AG04450 (cell line): ENCODE results near the gene SBSN. TPM values are rescaled to one million over a fixed set of nuclear protein-coding genes. Genes with fewer than 3 reads are reported as not detected.

Experiments used
- CTCF ChIA-PET: fragments of 300-600, 350-600 bp; formaldehyde crosslinking; extraction: SDS; loops from one replicate; lab custom pipeline; 2022; ENCODE audit warnings: antibody characterized with exemption, inconsistent platforms; lab: Charles Lee
- POLR2A ChIA-PET: fragments of 350-600 bp; formaldehyde crosslinking; extraction: SDS; loops from one replicate; lab custom pipeline; 2021; ENCODE audit warnings: antibody characterized with exemption, inconsistent platforms; lab: Yijun Ruan, JAX
- DNase-seq: peaks from one replicate; pipeline ENCODE4 v3.0.0-alpha.2; 2011; ENCODE audit warnings: low read depth, low spot score
- H3K27ac ChIP-seq: one replicate; pipeline ENCODE4 v1.5.1; 2012; ENCODE audit warnings: low read depth, low read length, control low read depth
- H3K27me3 ChIP-seq: one replicate; pipeline ENCODE4 v1.6.0; 2012; ENCODE audit warnings: low read length; ENCODE audit not compliant: control insufficient read depth, insufficient read depth
- H3K4me3 ChIP-seq: 2 replicates; pipeline ENCODE4 v1.5.1; 2011; ENCODE audit warnings: mild to moderate bottlenecking, low read depth, low read length, control low read depth
- H3K9me3 ChIP-seq: 2 replicates; pipeline ENCODE4 v1.5.1; 2012; ENCODE audit warnings: low read length; ENCODE audit not compliant: control insufficient read depth, insufficient read depth
- CTCF ChIP-seq: IDR thresholded peaks from 2 replicates; pipeline ENCODE4 v1.5.1; 2011; ENCODE audit warnings: low read depth, low read length, control low read depth, inconsistent platforms
- polyA plus RNA-seq: library from polyadenylated mRNA; depleted of rRNA; stranded (reverse); fragments of >200 nt; gene quantifications from 2 replicates; pipeline ENCODE4 v1.2.3, GENCODE V29; 2011

The SBSN gene
- polyA plus RNA-seq, 1 experiment = 1.8 TPM

- H3K27me3 ChIP-seq = peaks cover 7% of the 10 kb centered on the region
- no peak for DNase-seq
- no peak overlapping the region for H3K27ac ChIP-seq
- H3K4me3 ChIP-seq = peak overlapping the region; percentile 29
- CTCF ChIA-PET = interaction anchor here (1.0 kb wide), 1 partner anchor 180 kb away, joined by 3 read pairs; no protein-coding TSS in a partner anchor
- peaks cover 6% of the 10 kb centered on the region; the same call in 1 of the 2 replicates for H3K9me3 ChIP-seq
- POLR2A ChIA-PET = no interaction called here
- no peak for TF ChIP-seq CTCF
Measured at GRCh38 chr19:35533822-35534392, 5.8 kb upstream of the SBSN start.

GRCh38 chr19:35533201-35533821 lies 5.2 kb upstream of the SBSN start, which contains the start of gene GAPDHS:
Gene GAPDHS, plus strand, starts transcription at chr19:35533456. Its CDS starts 72 bp downstream, at chr19:35533528.
- CTCF ChIA-PET = no interaction called here
- TF ChIP-seq CTCF = no peak
- POLR2A ChIA-PET = no interaction called here
- Histone ChIP-seq H3K27ac (no peak within 1 kb of the TSS), H3K9me3 (peaks cover 6% of the 10 kb centered on the region; the same call in 1 of the 2 replicates), H3K4me3 (peak within 1 kb of the TSS; percentile 29), H3K27me3 (peaks cover 7% of the 10 kb centered on the region)
- DNase-seq = no peak

GRCh38 chr19:35531291-35531690 lies 3.2 kb upstream of the SBSN start:
- Histone ChIP-seq H3K4me3 (no peak overlapping the region), H3K27me3 (peaks cover 7% of the 10 kb centered on the region), H3K9me3 (peaks cover 6% of the 10 kb centered on the region; the same call in 1 of the 2 replicates), H3K27ac (no peak overlapping the region)
- no peak for DNase-seq
- no peak for TF ChIP-seq CTCF
- CTCF ChIA-PET = interaction anchor here (1.0 kb wide), 1 partner anchor 17 kb away, joined by 3 read pairs; no protein-coding TSS in a partner anchor
- POLR2A ChIA-PET = no interaction called here

GRCh38 chr19:35529241-35530218 lies 1.4 kb upstream of the SBSN start:
- TF ChIP-seq CTCF = no peak
- CTCF ChIA-PET = interaction anchor here (1.0 kb wide), 2 partner anchors 19 kb away, joined by 3 to 4 read pairs; no protein-coding TSS in a partner anchor
- DNase-seq = no peak
- no peak overlapping the region for H3K4me3 ChIP-seq
- peaks cover 7% of the 10 kb centered on the region for H3K27me3 ChIP-seq
- no peak overlapping the region for H3K27ac ChIP-seq
- POLR2A ChIA-PET = no interaction called here
- H3K9me3 ChIP-seq = peaks cover 6% of the 10 kb centered on the region; the same call in 1 of the 2 replicates
